T47D (cell line): ENCODE measurements around the gene CRY1.
"Not testable (repeated sequence)": the region's sequence is repeated elsewhere in the genome, so short reads cannot be mapped to it uniquely, and the experiment has no call there.

Experiments used
- DNase-seq, 2 experiments: peaks; one replicate each; pipeline versions ENCODE4 v3.0.0 to v3.0.0-alpha.2; 2011 to 2012; ENCODE audit warnings: low read depth in 1 of 2, low spot score in 1 of 2
- JUND ChIP-seq: IDR thresholded peaks from 2 replicates; pipeline ENCODE4 v1.6.1; 2012; ENCODE audit warnings: low read depth
- in situ Hi-C: cut with HindIII; loops from 2 replicates; pipeline ENCODE4 v1.10.0; 2016; ENCODE audit warnings: low sequenced_read_pairs, low pct_unique_long_range_greater_than_20kb

The CRY1 gene

GRCh38 chr12:107031061-107031460, 62.3 kb downstream of the CRY1 start:
- DNase-seq = no peak
- in situ Hi-C loops = no loop called here
- no peak for TF ChIP-seq JUND

GRCh38 chr12:107029081-107029480, 64.3 kb downstream of the CRY1 start:
- DNase-seq = no peak
- no peak for TF ChIP-seq JUND
- in situ Hi-C loops = no loop called here

- TF ChIP-seq JUND = peak; percentile 51; the same call in 1 of the 2 replicates
- in situ Hi-C loops = no loop called here
- DNase-seq = peak; percentile 37 to 94
Measured at GRCh38 chr12:107027636-107028053, 65.7 kb downstream of the CRY1 start.

- in situ Hi-C loops = no loop called here
- TF ChIP-seq JUND = no peak
- DNase-seq = no peak
Measured at GRCh38 chr12:107026806-107027635, 66.3 kb downstream of the CRY1 start.

GRCh38 chr12:107026356-107026755, 67.0 kb downstream of the CRY1 start:
- in situ Hi-C loops = not testable (repeated sequence)
- peak in 1 of 2 experiments; percentile 14 for DNase-seq

GRCh38 chr12:107025671-107026070, 67.7 kb downstream of the CRY1 start:
- TF ChIP-seq JUND = peak; percentile 40; the same call in 1 of the 2 replicates
- in situ Hi-C loops = no loop called here
- peak in 1 of 2 experiments; percentile 87 for DNase-seq

- DNase-seq = no peak
- in situ Hi-C loops = no loop called here
- no peak for TF ChIP-seq JUND
Measured at GRCh38 chr12:107019546-107019945, 73.8 kb downstream of the CRY1 start.

- in situ Hi-C loops = no loop called here
- no peak for TF ChIP-seq JUND
Measured at GRCh38 chr12:107017042-107017441, 76.3 kb downstream of the CRY1 start.

GRCh38 chr12:107014055-107014454, 79.3 kb downstream of the CRY1 start:
- in situ Hi-C loops = no loop called here
- no peak for TF ChIP-seq JUND
- peak in 1 of 2 experiments; percentile 92 for DNase-seq

More at GRCh38 chr12:107017042-107017441, 76.3 kb downstream of the CRY1 start:
- DNase-seq = no peak

GRCh38 chr12:107012736-107013425, 80.5 kb downstream of the CRY1 start:
- TF ChIP-seq JUND = no peak
- in situ Hi-C loops = no loop called here
- DNase-seq = no peak

- in situ Hi-C loops = no loop called here
- no peak for DNase-seq
- TF ChIP-seq JUND = no peak
Measured at GRCh38 chr12:107011519-107011918, 81.8 kb downstream of the CRY1 start.

GRCh38 chr12:107007411-107007810, 85.9 kb downstream of the CRY1 start:
- in situ Hi-C loops = no loop called here
- TF ChIP-seq JUND = no peak
- no peak for DNase-seq

- DNase-seq, in situ Hi-C loops: not testable (repeated sequence)
Measured at GRCh38 chr12:107002665-107003064, 90.7 kb downstream of the CRY1 start.
